Measurements from ENCODE around the gene BBS9.

The BBS9 gene

DNA sequence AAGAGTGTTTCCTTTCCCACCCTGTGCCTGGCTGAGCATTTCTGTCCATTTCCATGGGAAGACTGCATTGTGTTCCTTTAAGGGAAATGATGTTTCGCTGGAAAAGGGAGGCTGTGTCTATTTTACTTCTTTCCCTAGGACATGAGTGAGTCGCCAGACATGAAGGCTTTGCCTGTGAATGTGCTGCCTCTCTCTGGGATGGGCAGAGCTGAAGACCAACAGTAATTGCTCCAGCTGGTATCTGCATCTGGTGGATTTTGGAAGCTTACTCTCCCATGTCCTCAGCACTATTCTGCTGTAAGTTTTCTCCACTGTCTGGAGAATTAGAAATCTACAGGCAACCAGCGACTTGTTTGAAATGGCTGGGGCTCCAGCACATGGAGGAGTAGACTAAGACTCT, 511.4 kb downstream of the BBS9 start:
- Histone ChIP-seq H3K79me1 (replicated peaks; ENCODE audit: low read length, poor library complexity, severe bottlenecking) (no peaks in the 10 kb centered on the region), H3K27ac (ENCODE audit: low read length, poor library complexity, severe bottlenecking) (no peak overlapping the region), H3K4me3 (ENCODE audit: insufficient read depth in 1 of 2, low read depth in 1 of 2, low read length in 2 of 2) (no peak overlapping the region), H2AFZ (ENCODE audit: low read depth, low read length) (no peak overlapping the region), H3K9me3 (ENCODE audit: control insufficient read depth, low read length) (no peaks in the 10 kb centered on the region), H3K27me3 (ENCODE audit: control insufficient read depth in 1 of 2, insufficient read depth in 1 of 2, low read length in 2 of 2) (no peaks in the 10 kb centered on the region), H2BK5ac (ENCODE audit: low read depth, low read length, poor library complexity, severe bottlenecking) (no peak overlapping the region), H2BK120ac (ENCODE audit: low read depth, low read length) (no peak overlapping the region), H2BK12ac (ENCODE audit: low read length in 2 of 2) (no peak overlapping the region), H2BK15ac (ENCODE audit: low read depth, poor library complexity, severe bottlenecking) (no peak overlapping the region), H3K18ac (ENCODE audit: low read depth in 1 of 2, low read length in 2 of 2) (no peak overlapping the region), H3K4me2 (ENCODE audit: low read length, poor library complexity, severe bottlenecking) (no peak overlapping the region), H3K36me3 (ENCODE audit: control insufficient read depth in 1 of 2, insufficient read depth in 2 of 2, low read depth in 1 of 2, low read length in 2 of 2) (no peaks in the 10 kb centered on the region), H4K8ac (ENCODE audit: low read length) (no peak overlapping the region), H3K4me1 (ENCODE audit: control insufficient read depth, insufficient read depth, low read depth, low read length) (no peaks in the 10 kb centered on the region), H4K91ac (ENCODE audit: low read length) (no peak overlapping the region), H2AK5ac (ENCODE audit: low read length, severe bottlenecking) (no peak overlapping the region), H3K14ac (ENCODE audit: low read length in 2 of 2) (no peak overlapping the region), H3K9ac (ENCODE audit: low read length) (no peak overlapping the region), H3K23ac (ENCODE audit: low read length in 2 of 2) (no peak overlapping the region), H3K4ac (ENCODE audit: low read depth in 1 of 2, low read length in 2 of 2) (no peak overlapping the region)
- DNase-seq = no peak
- WGBS = 88% methylated on average over 3 of the region's 3 CpGs

DNA sequence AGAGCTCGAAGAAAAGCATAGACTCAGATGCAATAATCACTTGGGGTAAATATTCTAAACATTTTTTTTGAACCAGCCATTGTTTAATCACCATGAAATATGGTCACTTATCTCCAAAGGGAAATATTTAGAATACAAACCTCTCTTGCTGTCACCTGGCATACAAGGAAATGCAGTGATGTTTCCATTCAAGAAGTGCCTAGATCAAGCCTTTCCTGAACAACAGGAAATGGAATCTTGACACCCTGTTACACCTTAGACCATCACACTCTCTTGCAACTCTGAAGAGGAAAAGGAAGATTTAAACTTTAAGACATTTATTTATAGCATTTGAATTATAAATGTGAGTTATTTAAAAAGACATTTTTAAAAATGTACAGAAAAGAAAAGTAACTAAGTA, 512.9 kb downstream of the BBS9 start:
- Histone ChIP-seq H3K27ac (ENCODE audit: low read length, poor library complexity, severe bottlenecking) (no peak overlapping the region), H2BK15ac (ENCODE audit: low read depth, poor library complexity, severe bottlenecking) (no peak overlapping the region), H3K27me3 (ENCODE audit: control insufficient read depth in 1 of 2, insufficient read depth in 1 of 2, low read length in 2 of 2) (no peaks in the 10 kb centered on the region), H3K9me3 (ENCODE audit: control insufficient read depth, low read length) (no peaks in the 10 kb centered on the region), H2BK120ac (ENCODE audit: low read depth, low read length) (no peak overlapping the region), H3K4me3 (ENCODE audit: insufficient read depth in 1 of 2, low read depth in 1 of 2, low read length in 2 of 2) (no peak overlapping the region), H3K23ac (ENCODE audit: low read length in 2 of 2) (no peak overlapping the region), H2BK12ac (ENCODE audit: low read length in 2 of 2) (no peak overlapping the region), H3K36me3 (ENCODE audit: control insufficient read depth in 1 of 2, insufficient read depth in 2 of 2, low read depth in 1 of 2, low read length in 2 of 2) (no peaks in the 10 kb centered on the region), H4K91ac (ENCODE audit: low read length) (no peak overlapping the region), H2BK5ac (ENCODE audit: low read depth, low read length, poor library complexity, severe bottlenecking) (no peak overlapping the region), H3K9ac (ENCODE audit: low read length) (no peak overlapping the region), H3K18ac (ENCODE audit: low read depth in 1 of 2, low read length in 2 of 2) (no peak overlapping the region), H4K8ac (ENCODE audit: low read length) (no peak overlapping the region), H3K14ac (ENCODE audit: low read length in 2 of 2) (no peak overlapping the region), H2AFZ (ENCODE audit: low read depth, low read length) (no peak overlapping the region), H3K4ac (ENCODE audit: low read depth in 1 of 2, low read length in 2 of 2) (no peak overlapping the region), H3K4me1 (ENCODE audit: control insufficient read depth, insufficient read depth, low read depth, low read length) (no peaks in the 10 kb centered on the region), H3K79me1 (replicated peaks; ENCODE audit: low read length, poor library complexity, severe bottlenecking) (no peaks in the 10 kb centered on the region), H3K4me2 (ENCODE audit: low read length, poor library complexity, severe bottlenecking) (no peak overlapping the region), H2AK5ac (ENCODE audit: low read length, severe bottlenecking) (no peak overlapping the region)
- DNase-seq = no peak
- 83% methylated on average over 1 of the region's 1 CpG for WGBS

DNA sequence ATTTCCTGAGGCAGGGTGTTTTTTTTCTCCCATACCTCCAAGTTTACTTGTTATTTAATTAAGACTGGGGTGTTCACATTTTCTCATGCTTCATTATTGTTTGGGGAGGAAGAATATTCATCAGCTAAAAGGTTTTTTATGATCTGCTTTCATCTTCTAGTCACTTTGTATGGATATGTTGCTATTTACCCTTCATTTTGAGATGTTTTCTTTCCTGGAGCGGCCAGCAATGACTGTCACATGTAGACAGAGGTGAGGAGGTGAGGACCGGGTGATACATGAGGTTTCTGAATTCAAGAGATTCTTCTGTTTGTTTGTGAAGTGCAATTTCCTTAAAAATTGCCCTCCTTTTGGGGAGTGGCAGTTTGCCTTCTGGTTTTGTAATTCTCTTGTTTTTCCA, 514.2 kb downstream of the BBS9 start:
- no peaks in the 10 kb centered on the region for H3K27me3 ChIP-seq (ENCODE audit: control insufficient read depth in 1 of 2, insufficient read depth in 1 of 2, low read length in 2 of 2)
- H2BK12ac ChIP-seq (ENCODE audit: low read length in 2 of 2) = no peak overlapping the region
- H2AK5ac ChIP-seq (ENCODE audit: low read length, severe bottlenecking) = no peak overlapping the region
- no peak overlapping the region for H3K14ac ChIP-seq (ENCODE audit: low read length in 2 of 2)
- H4K91ac ChIP-seq (ENCODE audit: low read length) = no peak overlapping the region
- H3K36me3 ChIP-seq (ENCODE audit: control insufficient read depth in 1 of 2, insufficient read depth in 2 of 2, low read depth in 1 of 2, low read length in 2 of 2) = no peaks in the 10 kb centered on the region
- no peak overlapping the region for H2BK5ac ChIP-seq (ENCODE audit: low read depth, low read length, poor library complexity, severe bottlenecking)
- no peaks in the 10 kb centered on the region for H3K79me1 ChIP-seq (replicated peaks; ENCODE audit: low read length, poor library complexity, severe bottlenecking)
- H2AFZ ChIP-seq (ENCODE audit: low read depth, low read length) = no peak overlapping the region
- H3K9ac ChIP-seq (ENCODE audit: low read length) = no peak overlapping the region
- no peak overlapping the region for H2BK15ac ChIP-seq (ENCODE audit: low read depth, poor library complexity, severe bottlenecking)
- H3K23ac ChIP-seq (ENCODE audit: low read length in 2 of 2) = no peak overlapping the region
- no peak for DNase-seq
- H3K18ac ChIP-seq (ENCODE audit: low read depth in 1 of 2, low read length in 2 of 2) = no peak overlapping the region
- H3K4me2 ChIP-seq (ENCODE audit: low read length, poor library complexity, severe bottlenecking) = no peak overlapping the region
- H2BK120ac ChIP-seq (ENCODE audit: low read depth, low read length) = no peak overlapping the region
- WGBS = 88% methylated on average over 2 of the region's 2 CpGs
- H3K4ac ChIP-seq (ENCODE audit: low read depth in 1 of 2, low read length in 2 of 2) = no peak overlapping the region
- H4K8ac ChIP-seq (ENCODE audit: low read length) = no peak overlapping the region
- H3K4me3 ChIP-seq (ENCODE audit: insufficient read depth in 1 of 2, low read depth in 1 of 2, low read length in 2 of 2) = no peak overlapping the region
- H3K27ac ChIP-seq (ENCODE audit: low read length, poor library complexity, severe bottlenecking) = no peak overlapping the region
- H3K4me1 ChIP-seq (ENCODE audit: control insufficient read depth, insufficient read depth, low read depth, low read length) = no peaks in the 10 kb centered on the region
- H3K9me3 ChIP-seq (ENCODE audit: control insufficient read depth, low read length) = no peaks in the 10 kb centered on the region

DNA sequence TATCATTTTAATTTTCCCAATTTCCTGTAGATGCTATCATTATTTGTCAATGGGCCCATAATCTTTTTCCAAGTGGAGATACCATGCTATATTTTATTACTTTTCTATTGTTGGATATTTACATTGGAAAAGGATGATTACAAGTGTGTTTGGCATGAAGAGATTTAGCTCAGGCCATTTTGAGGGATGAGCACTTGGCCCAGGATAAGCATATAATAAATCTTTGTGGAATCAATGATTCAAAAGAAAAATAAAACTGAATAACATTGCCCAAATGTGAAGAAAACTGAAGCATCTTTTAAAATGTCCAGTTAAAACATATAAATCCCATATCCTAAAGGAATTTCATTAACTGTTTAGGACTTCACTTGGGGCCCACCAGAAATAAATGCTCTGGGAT, 515.1 kb downstream of the BBS9 start:
- Histone ChIP-seq H4K91ac (ENCODE audit: low read length) (no peak overlapping the region), H2BK15ac (ENCODE audit: low read depth, poor library complexity, severe bottlenecking) (no peak overlapping the region), H3K18ac (ENCODE audit: low read depth in 1 of 2, low read length in 2 of 2) (no peak overlapping the region), H2BK12ac (ENCODE audit: low read length in 2 of 2) (no peak overlapping the region), H3K27ac (ENCODE audit: low read length, poor library complexity, severe bottlenecking) (no peak overlapping the region), H3K9me3 (ENCODE audit: control insufficient read depth, low read length) (no peaks in the 10 kb centered on the region), H3K4ac (ENCODE audit: low read depth in 1 of 2, low read length in 2 of 2) (no peak overlapping the region), H3K4me3 (ENCODE audit: insufficient read depth in 1 of 2, low read depth in 1 of 2, low read length in 2 of 2) (no peak overlapping the region), H3K23ac (ENCODE audit: low read length in 2 of 2) (no peak overlapping the region), H3K9ac (ENCODE audit: low read length) (no peak overlapping the region), H3K27me3 (ENCODE audit: control insufficient read depth in 1 of 2, insufficient read depth in 1 of 2, low read length in 2 of 2) (no peaks in the 10 kb centered on the region), H3K14ac (ENCODE audit: low read length in 2 of 2) (no peak overlapping the region), H3K36me3 (ENCODE audit: control insufficient read depth in 1 of 2, insufficient read depth in 2 of 2, low read depth in 1 of 2, low read length in 2 of 2) (no peaks in the 10 kb centered on the region), H3K4me1 (ENCODE audit: control insufficient read depth, insufficient read depth, low read depth, low read length) (no peaks in the 10 kb centered on the region), H2BK5ac (ENCODE audit: low read depth, low read length, poor library complexity, severe bottlenecking) (no peak overlapping the region), H2AK5ac (ENCODE audit: low read length, severe bottlenecking) (no peak overlapping the region), H2AFZ (ENCODE audit: low read depth, low read length) (no peak overlapping the region), H2BK120ac (ENCODE audit: low read depth, low read length) (no peak overlapping the region), H4K8ac (ENCODE audit: low read length) (no peak overlapping the region), H3K79me1 (replicated peaks; ENCODE audit: low read length, poor library complexity, severe bottlenecking) (no peaks in the 10 kb centered on the region), H3K4me2 (ENCODE audit: low read length, poor library complexity, severe bottlenecking) (no peak overlapping the region)
- no peak for DNase-seq
